Kidney (tissue), 14 donors: ENCODE measurements around the gene KIF6. TPM values are rescaled to one million over a fixed set of nuclear protein-coding genes. Genes with fewer than 3 reads are reported as not detected.

Source experiments
- DNase-seq, 5 donors: peaks; one replicate each; pipeline ENCODE4 v3.0.0-alpha.2; 2013 to 2020
- FAIRE-seq: peaks from 2 replicates; lab custom pipeline; 2012; peaks lifted over from hg19 to GRCh38; lab: Jason Lieb, UNC
- H3K27ac ChIP-seq, 2 donors: one replicate each; pipeline ENCODE4 v1.7.0; 2013; ENCODE audit warnings: low read depth in 2 of 2, low read length in 2 of 2, inconsistent platforms in 1 of 2
- H3K27me3 ChIP-seq: one replicate; pipeline ENCODE4 v1.7.1; 2013; ENCODE audit warnings: low read length, inconsistent platforms; ENCODE audit not compliant: control insufficient read depth, insufficient read depth
- H3K36me3 ChIP-seq, 3 donors: one replicate each; pipeline versions ENCODE4 v1.7.0 to v1.7.1; 2013; ENCODE audit warnings: low read length in 3 of 3, control low read depth in 1 of 3, inconsistent platforms in 1 of 3; ENCODE audit not compliant: insufficient read depth in 3 of 3, control insufficient read depth in 2 of 3
- H3K4me1 ChIP-seq, 3 donors: one replicate each; pipeline versions ENCODE4 v1.7.0 to v1.7.1; 2013; ENCODE audit warnings: low read length in 3 of 3, inconsistent platforms in 1 of 3, low read depth in 1 of 3; ENCODE audit not compliant: control insufficient read depth in 2 of 3, insufficient read depth in 2 of 3
- H3K4me3 ChIP-seq, 3 donors: one replicate each; pipeline versions ENCODE4 v1.7.0 to v1.8.1; 2013; ENCODE audit warnings: low read length in 3 of 3, control low read depth in 1 of 3, inconsistent platforms in 1 of 3
- H3K9ac ChIP-seq, 3 donors: one replicate each; pipeline versions ENCODE4 v1.7.0 to v1.7.1; 2013; ENCODE audit warnings: low read length in 3 of 3, control low read depth in 1 of 3, inconsistent platforms in 1 of 3
- H3K9me3 ChIP-seq, 3 donors: one replicate each; pipeline versions ENCODE4 v1.7.0 to v1.7.1; 2013; ENCODE audit warnings: low read length in 3 of 3, control low read depth in 1 of 3, inconsistent platforms in 1 of 3; ENCODE audit not compliant: control insufficient read depth in 2 of 3, insufficient read depth in 1 of 3
- intact Hi-C: fragments of 100-400 bp; cut with DNase I; formaldehyde crosslinking; loops from one replicate; pipeline ENCODE4 v1.11.1; 2022
- polyA plus RNA-seq: library from polyadenylated mRNA; stranded (reverse); fragments of 350-450 nt; fragmentation: Illumina TruSeq; extraction: RNeasy Lipid Tissue Mini Kit (QIAGEN cat#74804); gene quantifications from one replicate; pipeline ENCODE4 v1.2.3, GENCODE V29; 2014; ENCODE audit warnings: low read depth, low replicate concordance; ENCODE audit not compliant: insufficient read depth
- total RNA-seq: library from RNA; stranded (reverse); fragmentation: NEBNext Ultra II Directional; extraction: Animal tissue kit (Norgen Biotek cat#: 25700); gene quantifications from one replicate; pipeline ENCODE4 v1.2.1, GENCODE V29; 2021
- TF ChIP-seq, protein P1 (sequence below): IDR thresholded peaks from 3 replicates; pipeline ENCODE4 v1.5.1; 2012; ENCODE audit warnings: mild to moderate bottlenecking, moderate library complexity, borderline replicate concordance; ENCODE audit not compliant: insufficient read depth; ENCODE audit errors: extremely low read depth
- donor health status: control.
- donor health status: control.
- donor health status: control.
- donor health status: control.
- donor health status: control.
- donor health status: DM: yes; HTN: yes; CAD: no.
- donor health status: Normal renal cell carcinoma (clear cell type).

The KIF6 gene
- total and polyA plus RNA-seq, 2 donors from 2014 or later, result 1.7 to 2.9 TPM

DNA sequence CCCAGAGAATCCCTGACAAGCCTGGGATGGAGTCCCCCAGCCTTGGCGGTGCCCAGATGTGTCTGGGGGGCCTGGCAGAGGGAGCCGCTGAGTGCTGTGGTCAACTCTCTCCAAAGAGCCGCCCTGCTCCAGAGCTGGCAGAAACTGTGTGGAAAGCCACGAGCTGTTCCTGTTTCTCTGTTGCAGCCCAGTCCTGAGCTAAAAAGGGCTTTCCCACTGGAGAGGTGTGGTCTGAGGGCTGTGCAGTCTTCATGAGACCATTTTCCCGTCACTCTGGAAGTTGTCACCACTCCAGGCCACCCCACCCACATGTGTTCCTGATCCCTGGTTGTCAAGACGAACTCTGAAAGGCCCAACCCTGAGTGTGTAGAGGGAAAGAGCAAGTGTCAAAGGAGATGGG, 303.0 kb downstream of the KIF6 start:
- no peak for FAIRE-seq
- H3K4me3 ChIP-seq, result no peak overlapping the region
- TF ChIP-seq, protein P1, sequence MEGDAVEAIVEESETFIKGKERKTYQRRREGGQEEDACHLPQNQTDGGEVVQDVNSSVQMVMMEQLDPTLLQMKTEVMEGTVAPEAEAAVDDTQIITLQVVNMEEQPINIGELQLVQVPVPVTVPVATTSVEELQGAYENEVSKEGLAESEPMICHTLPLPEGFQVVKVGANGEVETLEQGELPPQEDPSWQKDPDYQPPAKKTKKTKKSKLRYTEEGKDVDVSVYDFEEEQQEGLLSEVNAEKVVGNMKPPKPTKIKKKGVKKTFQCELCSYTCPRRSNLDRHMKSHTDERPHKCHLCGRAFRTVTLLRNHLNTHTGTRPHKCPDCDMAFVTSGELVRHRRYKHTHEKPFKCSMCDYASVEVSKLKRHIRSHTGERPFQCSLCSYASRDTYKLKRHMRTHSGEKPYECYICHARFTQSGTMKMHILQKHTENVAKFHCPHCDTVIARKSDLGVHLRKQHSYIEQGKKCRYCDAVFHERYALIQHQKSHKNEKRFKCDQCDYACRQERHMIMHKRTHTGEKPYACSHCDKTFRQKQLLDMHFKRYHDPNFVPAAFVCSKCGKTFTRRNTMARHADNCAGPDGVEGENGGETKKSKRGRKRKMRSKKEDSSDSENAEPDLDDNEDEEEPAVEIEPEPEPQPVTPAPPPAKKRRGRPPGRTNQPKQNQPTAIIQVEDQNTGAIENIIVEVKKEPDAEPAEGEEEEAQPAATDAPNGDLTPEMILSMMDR, result no peak
- no peaks in the 10 kb centered on the region for H3K27me3 ChIP-seq
- no peaks in the 10 kb centered on the region for H3K9me3 ChIP-seq
- H3K4me1 ChIP-seq, result no peaks in the 10 kb centered on the region
- no peak overlapping the region for H3K9ac ChIP-seq
- no peak for DNase-seq
- intact Hi-C loops, result no loop called here
- H3K27ac ChIP-seq, result no peak overlapping the region
- no peaks in the 10 kb centered on the region for H3K36me3 ChIP-seq

DNA sequence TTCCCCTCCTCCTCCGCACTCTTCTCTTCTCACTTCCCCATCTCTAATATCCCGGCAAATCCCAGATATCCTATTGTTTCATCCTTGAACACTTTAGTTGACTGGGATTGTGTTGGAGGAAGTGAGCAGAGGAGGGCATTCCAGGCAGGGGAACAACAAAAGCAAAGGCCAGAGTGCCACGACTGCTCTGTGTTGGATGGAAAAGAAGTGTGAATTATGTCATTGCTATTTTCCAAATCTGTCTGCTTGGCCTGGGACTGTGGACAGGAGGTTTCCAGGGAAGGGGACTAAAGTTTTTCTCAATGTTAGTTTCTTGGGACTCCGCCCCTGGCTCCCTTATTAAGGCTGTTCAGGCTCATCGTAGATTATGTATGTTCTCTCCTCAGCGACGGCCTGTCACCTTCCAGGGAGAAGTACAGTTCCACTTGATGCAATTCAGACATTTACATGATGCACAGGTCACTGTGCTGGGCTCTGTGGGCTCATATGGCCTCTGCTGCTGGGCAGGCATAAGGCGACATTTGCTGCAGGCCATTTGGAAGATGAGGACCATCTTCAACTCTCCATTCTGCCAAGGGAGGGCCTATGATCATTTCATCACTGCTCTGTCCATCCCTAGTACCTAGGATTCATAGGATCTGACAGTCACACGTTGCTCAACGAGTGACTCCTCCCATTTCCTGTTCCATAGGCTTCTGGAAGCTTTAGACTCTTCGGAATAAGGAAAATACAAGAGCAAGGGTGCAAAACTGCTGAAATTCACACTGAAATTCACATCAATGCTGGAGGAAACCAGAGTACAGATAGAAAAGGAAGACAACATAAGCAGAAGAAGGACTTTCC, 303.6 kb downstream of the KIF6 start:
- H3K4me3 ChIP-seq, result no peak overlapping the region
- no peaks in the 10 kb centered on the region for H3K36me3 ChIP-seq
- FAIRE-seq (no peak), DNase-seq (no peak)
- H3K4me1 ChIP-seq, result no peaks in the 10 kb centered on the region
- no peak overlapping the region for H3K9ac ChIP-seq
- no peaks in the 10 kb centered on the region for H3K27me3 ChIP-seq
- intact Hi-C loops, result no loop called here
- H3K9me3 ChIP-seq, result no peaks in the 10 kb centered on the region
- no peak overlapping the region for H3K27ac ChIP-seq
- TF ChIP-seq, protein P1, result no peak

DNA sequence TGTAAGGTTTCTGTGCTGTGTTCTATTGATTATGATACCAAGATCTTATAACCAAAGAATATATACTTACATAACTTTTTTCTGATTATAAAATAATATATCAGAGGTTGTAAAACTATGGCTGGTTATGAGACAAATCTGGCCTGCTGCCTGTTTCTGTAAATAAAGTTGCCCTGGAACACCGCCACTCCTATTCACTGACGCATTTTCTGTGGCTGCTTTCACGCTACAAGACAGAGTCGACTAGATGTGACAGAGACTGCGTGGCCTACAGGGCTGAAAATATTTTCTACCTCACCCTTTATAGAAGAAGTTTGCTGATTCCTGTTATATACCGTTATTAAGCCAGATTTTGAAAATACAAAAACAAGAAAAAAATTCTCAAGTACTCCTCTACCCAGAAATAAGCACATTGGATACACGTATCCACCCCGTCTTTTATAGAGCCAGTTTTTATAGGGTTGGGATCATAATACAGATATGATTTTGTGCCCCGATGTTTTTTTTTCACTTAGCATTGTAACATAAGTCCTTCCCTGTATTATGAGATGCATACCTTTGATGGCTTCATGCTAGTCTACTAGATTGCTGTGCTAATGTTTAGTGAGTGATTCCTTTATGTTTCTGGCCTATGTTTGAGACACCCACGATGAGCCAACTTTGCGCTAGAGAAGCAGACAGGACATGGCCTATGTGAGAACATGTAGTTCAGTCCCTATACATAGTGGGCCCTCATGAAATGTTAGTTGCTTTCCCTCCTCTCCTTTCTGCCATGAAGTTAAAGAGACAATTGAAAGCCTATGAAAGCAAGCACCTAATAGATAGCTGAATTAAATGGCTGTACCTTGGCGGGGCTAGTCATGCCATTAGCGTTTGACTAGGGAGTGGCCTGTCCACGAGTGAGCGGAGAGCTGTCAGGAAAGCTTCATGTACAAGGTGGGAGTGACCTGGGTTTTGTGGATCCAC, 304.6 kb downstream of the KIF6 start:
- Histone ChIP-seq H3K4me1 (no peaks in the 10 kb centered on the region), H3K27me3 (no peaks in the 10 kb centered on the region), H3K9me3 (no peaks in the 10 kb centered on the region), H3K9ac (no peak overlapping the region), H3K36me3 (no peaks in the 10 kb centered on the region), H3K4me3 (no peak overlapping the region), H3K27ac (no peak overlapping the region)
- intact Hi-C loops, result no loop called here
- FAIRE-seq (no peak), DNase-seq (no peak)
- TF ChIP-seq, protein P1, result no peak
